Lower lobe of right lung (tissue), 2 donors: ENCODE data around the gene TANC1. TPM values are rescaled to one million over a fixed set of nuclear protein-coding genes. Genes with fewer than 3 reads are reported as not detected.

Experiments used
- ATAC-seq, 2 donors: fragments of 200-7000 bp; cut with Tn5 transposase; one replicate each; pipeline ENCODE4 v1.9.1; 2020 to 2022; ENCODE audit warnings: mild to moderate bottlenecking in 2 of 2, moderate library complexity in 2 of 2
- DNase-seq: peaks from one replicate; pipeline ENCODE4 v3.0.0-alpha.2; 2020
- H3K27ac ChIP-seq: fragments of 200-600 bp; one replicate; pipeline ENCODE4 v1.8.0; 2022
- H3K27me3 ChIP-seq: fragments of 200-600 bp; one replicate; pipeline ENCODE4 v1.8.0; 2022; ENCODE audit warnings: low read depth
- H3K36me3 ChIP-seq: fragments of 200-600 bp; one replicate; pipeline ENCODE4 v1.8.0; 2022; ENCODE audit warnings: mild to moderate bottlenecking
- H3K4me1 ChIP-seq: fragments of 200-600 bp; one replicate; pipeline ENCODE4 v1.8.0; 2022
- H3K4me3 ChIP-seq: fragments of 200-600 bp; one replicate; pipeline ENCODE4 v1.8.0; 2022; ENCODE audit warnings: mild to moderate bottlenecking
- H3K9me3 ChIP-seq: fragments of 200-600 bp; one replicate; pipeline ENCODE4 v1.8.0; 2022
- CTCF ChIP-seq: fragments of 200-600 bp; IDR thresholded peaks from one replicate; pipeline ENCODE4 v1.8.0; 2022; ENCODE audit warnings: antibody characterized with exemption, mild to moderate bottlenecking
- intact Hi-C: fragments of 100-400 bp; cut with DNase I; formaldehyde crosslinking; loops from one replicate; pipeline ENCODE4 v1.11.0; 2022
- total RNA-seq: library from RNA; stranded (reverse); fragmentation: NEBNext Ultra II Directional; extraction: Animal tissue kit (Norgen Biotek cat#: 25700); gene quantifications from one replicate; pipeline ENCODE4 v1.2.1, GENCODE V29; 2021
- donor health status: DM: no; HTN: yes; CAD: no; lungs with severe emphysema.

TANC1 gene
- total RNA-seq, 1 donor from 2014 or later, result 39.5 TPM

- Histone ChIP-seq H3K4me3 (no peak overlapping the region), H3K4me1 (peaks cover 6% of the 10 kb centered on the region), H3K27me3 (no peaks in the 10 kb centered on the region), H3K36me3 (no peaks in the 10 kb centered on the region), H3K9me3 (peaks cover 18% of the 10 kb centered on the region), H3K27ac (no peak overlapping the region)
- ATAC-seq (no peak), DNase-seq (no peak)
- intact Hi-C loops, result no loop called here
- no peak for TF ChIP-seq CTCF
These were observed 49.4 kb downstream of the TANC1 start for GRCh38 chr2:159017837-159018236.

DNA sequence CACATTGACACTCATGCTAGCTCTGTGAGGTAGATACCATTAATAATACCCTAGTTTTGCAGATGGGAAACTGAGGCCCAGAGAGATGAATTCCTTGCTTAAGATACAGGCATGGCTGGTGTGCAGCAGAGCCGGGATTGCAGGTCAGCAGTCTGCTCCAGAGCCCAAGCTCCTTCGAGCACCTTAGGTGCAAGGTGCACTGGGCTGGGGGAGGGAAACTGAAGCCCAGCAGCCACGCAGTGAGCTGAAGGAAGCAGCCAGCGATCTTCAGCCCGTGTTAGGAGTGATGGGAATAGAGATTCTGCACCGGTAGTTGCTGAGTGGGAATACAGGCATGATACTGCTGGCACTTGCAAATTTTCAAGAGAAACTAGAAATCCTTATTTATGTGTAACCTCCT is 50.6 kb downstream of the TANC1 start:
- DNase-seq, result no peak
- Histone ChIP-seq H3K4me1 (no peaks in the 10 kb centered on the region), H3K27ac (no peak overlapping the region), H3K4me3 (no peak overlapping the region), H3K9me3 (peaks cover 18% of the 10 kb centered on the region), H3K36me3 (no peaks in the 10 kb centered on the region), H3K27me3 (no peaks in the 10 kb centered on the region)
- no peak for TF ChIP-seq CTCF
- ATAC-seq, result no peak
- intact Hi-C loops, result no loop called here

DNA sequence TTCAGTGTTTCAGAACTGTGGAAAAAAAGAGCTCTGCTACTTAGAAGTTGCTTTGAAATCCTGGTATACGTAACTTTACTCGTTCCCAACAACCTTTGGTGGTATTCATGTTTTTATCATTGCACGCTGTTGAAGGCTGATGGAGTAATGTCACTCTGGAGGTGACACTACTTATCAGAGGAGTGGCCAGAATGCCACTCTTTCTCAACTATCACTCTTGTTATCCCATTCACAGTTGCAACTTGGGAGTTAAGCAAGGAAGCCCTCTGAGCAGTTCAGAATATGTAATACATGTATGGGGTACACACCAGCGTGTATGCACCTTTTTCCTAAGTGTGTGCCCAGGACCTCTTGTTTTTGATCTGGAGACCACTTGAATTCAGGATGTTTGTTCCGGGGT is 53.6 kb downstream of the TANC1 start:
- no peak for TF ChIP-seq CTCF
- peaks cover 17% of the 10 kb centered on the region for H3K4me1 ChIP-seq
- no peak overlapping the region for H3K27ac ChIP-seq

GRCh38 chr2:159026170-159026569 is 57.7 kb downstream of the TANC1 start:
- H3K9me3 ChIP-seq, result no peaks in the 10 kb centered on the region
- H3K4me3 ChIP-seq, result no peak overlapping the region
- ATAC-seq (no peak), DNase-seq (no peak)
- TF ChIP-seq CTCF, result no peak
- intact Hi-C loops, result no loop called here
- H3K36me3 ChIP-seq, result no peaks in the 10 kb centered on the region
- no peaks in the 10 kb centered on the region for H3K27me3 ChIP-seq
- peaks cover 38% of the 10 kb centered on the region for H3K4me1 ChIP-seq
- no peak overlapping the region for H3K27ac ChIP-seq

More for the DNA sequence above, 53.6 kb downstream of the TANC1 start:
- H3K9me3 ChIP-seq, result no peaks in the 10 kb centered on the region
- intact Hi-C loops, result no loop called here
- H3K36me3 ChIP-seq, result no peaks in the 10 kb centered on the region
- DNase-seq (no peak), ATAC-seq (peak in 1 of 2 donors; percentile 48)
- no peaks in the 10 kb centered on the region for H3K27me3 ChIP-seq
- H3K4me3 ChIP-seq, result no peak overlapping the region

- Histone ChIP-seq H3K36me3 (no peaks in the 10 kb centered on the region), H3K9me3 (no peaks in the 10 kb centered on the region), H3K4me1 (peaks cover 61% of the 10 kb centered on the region), H3K27me3 (no peaks in the 10 kb centered on the region), H3K4me3 (no peak overlapping the region), H3K27ac (no peak overlapping the region)
- no peak for ATAC-seq
- intact Hi-C loops, result no loop called here
- no peak for DNase-seq
- TF ChIP-seq CTCF, result no peak
These were observed 60.3 kb downstream of the TANC1 start for GRCh38 chr2:159028776-159029175.

- H3K27ac ChIP-seq, result no peak overlapping the region
- H3K4me3 ChIP-seq, result no peak overlapping the region
- no peaks in the 10 kb centered on the region for H3K9me3 ChIP-seq
- DNase-seq (no peak), ATAC-seq (no peak)
- intact Hi-C loops, result no loop called here
- no peaks in the 10 kb centered on the region for H3K36me3 ChIP-seq
- no peaks in the 10 kb centered on the region for H3K27me3 ChIP-seq
- TF ChIP-seq CTCF, result no peak
- H3K4me1 ChIP-seq, result peaks cover 53% of the 10 kb centered on the region
These were observed 61.5 kb downstream of the TANC1 start for GRCh38 chr2:159029936-159030335.
